Endometrium (tissue), 2 donors: ENCODE data around the gene SP7.
"Not testable (repeated sequence)": the region's sequence is repeated elsewhere in the genome, so short reads cannot be mapped to it uniquely, and the experiment has no call there.

Experiments
- FAIRE-seq: peaks from 2 replicates; lab custom pipeline; 2012; peaks lifted over from hg19 to GRCh38; lab: Jason Lieb, UNC
- donor health status: control.
- donor health status: control.

The SP7 gene

DNA sequence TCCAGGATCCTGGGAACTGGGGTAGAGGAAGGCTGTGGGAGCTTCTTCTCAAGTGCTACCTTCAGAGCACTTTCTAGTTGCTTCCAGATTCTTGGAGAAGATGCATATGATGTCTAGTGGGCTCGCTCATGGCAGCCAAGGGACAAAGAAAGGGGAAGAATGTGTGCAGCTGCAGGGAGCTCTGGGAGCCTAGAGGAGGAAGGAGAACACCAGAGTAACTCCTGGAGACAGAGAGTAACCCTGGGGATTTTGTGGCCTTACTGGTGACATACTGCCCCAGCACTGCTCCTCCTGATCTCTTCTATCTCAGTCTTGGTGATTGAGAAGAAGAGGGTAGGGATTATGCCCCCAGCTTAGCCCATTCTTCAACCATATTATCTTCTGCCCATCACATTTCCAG is 10.3 kb upstream of the SP7 start:
- no peak for FAIRE-seq

- FAIRE-seq: no peak
Measured at GRCh38 chr12:53345486-53346188, 9.5 kb upstream of the SP7 start.

DNA sequence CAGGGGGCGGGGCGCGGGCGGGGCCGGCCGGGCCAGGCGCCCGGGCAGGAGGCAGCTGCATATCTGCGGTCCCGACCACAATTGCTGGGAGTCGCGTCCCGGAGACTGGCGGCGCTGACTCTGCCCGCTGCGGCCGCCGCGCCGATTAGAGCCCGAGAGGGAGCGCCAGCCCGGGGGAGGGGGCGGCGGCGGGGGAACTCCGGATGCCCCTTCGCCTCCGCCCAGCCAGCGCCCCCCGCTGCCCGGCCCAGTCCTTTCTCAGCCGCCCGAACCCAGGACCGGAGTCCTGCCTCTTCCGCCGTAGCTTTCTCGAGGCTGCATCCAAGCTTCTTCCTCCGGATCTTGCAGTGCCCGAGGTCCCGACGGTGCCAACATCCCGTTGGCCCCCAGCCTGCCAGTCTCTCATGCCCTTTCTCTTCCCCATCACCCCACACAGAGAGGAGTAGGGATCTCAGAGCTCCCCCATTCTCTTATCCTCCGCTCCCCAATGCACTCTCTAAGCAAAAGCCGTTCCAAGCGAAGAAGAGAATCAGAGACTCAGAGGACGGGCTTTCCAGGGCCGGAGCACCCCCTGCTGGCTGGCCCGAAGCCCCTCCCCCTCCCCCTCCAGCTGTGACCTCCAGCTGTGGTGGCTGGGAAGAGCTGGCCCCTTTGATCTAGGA is 8.8 kb upstream of the SP7 start:
- no peak for FAIRE-seq

DNA sequence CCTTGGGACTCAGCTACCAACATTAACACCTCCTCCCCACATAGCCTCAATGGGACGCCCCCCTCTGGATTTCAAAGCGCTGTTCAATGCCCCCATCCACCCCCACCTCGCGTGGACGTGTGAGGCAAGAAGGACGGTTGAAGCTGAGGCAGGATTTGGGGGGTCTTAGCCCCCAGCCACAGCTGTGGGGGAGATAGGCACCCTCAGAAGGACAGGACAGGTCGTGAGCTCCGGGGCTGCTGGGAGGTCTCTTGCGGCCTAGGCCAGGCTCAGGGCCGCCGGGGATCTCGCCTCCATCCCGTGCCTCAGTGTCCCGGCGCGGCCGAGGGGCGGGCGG is 8.3 kb upstream of the SP7 start:
- FAIRE-seq: no peak

- no peak for FAIRE-seq
Measured at GRCh38 chr12:53343969-53344368, 7.8 kb upstream of the SP7 start.

- no peak for FAIRE-seq
Measured at GRCh38 chr12:53343449-53343848, 7.3 kb upstream of the SP7 start.

DNA sequence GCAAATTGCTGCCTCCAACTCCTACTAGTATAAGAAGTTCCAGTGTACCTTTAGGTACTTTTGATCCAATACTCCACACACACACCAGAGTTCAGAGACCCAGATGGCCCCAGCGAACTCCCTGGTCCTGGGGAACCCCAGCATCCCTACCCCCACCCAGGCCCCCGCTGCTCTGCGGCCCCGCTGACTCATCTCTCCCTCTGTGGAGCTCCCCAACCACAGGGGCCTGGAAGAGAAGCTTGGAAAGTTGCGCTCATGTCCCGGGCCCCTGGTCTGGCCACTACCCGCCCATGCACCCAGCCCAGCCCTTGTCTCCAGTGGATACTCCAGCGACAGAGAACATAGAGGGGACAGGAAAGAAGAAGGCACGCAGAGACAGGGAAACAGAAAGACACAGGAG is 4.2 kb upstream of the SP7 start:
- no peak for FAIRE-seq

- FAIRE-seq: no peak
Measured at GRCh38 chr12:53338916-53339315, 2.8 kb upstream of the SP7 start.

- no peak for FAIRE-seq
Measured at GRCh38 chr12:53338017-53338416, 1.9 kb upstream of the SP7 start.

- no peak for FAIRE-seq
Measured at GRCh38 chr12:53334822-53335221, 1.3 kb downstream of the SP7 start.

- no peak for FAIRE-seq
Measured at GRCh38 chr12:53333845-53334244, 2.3 kb downstream of the SP7 start.

DNA sequence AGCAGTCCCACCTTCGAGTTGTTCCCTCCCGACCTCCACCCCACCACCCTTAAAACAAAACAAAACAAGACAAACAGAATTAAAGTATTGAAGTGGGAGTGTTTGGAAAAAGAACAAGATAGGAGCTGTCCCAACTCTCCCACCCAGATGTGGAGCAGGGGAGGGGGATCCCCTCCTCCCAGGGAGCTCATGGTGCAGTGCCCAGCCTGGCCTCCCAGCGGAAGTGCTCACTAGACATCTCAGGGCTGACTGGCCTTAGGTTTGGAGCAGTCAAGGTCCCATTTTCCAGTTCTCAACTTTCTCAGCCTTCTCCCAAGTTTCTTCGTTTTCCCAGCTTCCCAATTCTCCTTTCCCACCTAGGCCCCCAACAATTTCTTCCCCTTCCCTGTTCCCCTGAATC is 2.9 kb downstream of the SP7 start:
- FAIRE-seq: no peak

- no peak for FAIRE-seq
Measured at GRCh38 chr12:53332744-53333143, 3.4 kb downstream of the SP7 start.

DNA sequence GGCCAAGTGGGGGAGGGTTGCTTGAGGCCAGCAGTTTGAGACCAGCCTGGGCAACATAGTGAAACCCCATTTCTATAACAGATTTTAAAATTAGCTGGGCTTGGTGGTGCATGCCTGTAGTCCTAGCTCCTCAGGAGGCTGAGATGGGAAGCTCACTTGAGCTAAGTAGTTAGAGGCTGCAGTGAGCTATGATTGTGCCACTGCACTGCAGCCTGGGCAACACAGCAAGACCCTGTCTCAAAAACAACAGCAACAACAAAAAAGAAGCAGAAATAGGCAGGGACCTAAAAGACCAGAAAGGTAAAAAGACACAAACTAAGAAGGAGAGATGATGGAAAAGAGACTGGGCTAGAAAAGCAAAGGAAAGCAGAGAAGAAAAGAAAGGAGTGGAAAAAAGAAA is 3.8 kb downstream of the SP7 start:
- not testable (repeated sequence) for FAIRE-seq

GRCh38 chr12:53330671-53331070 is 5.5 kb downstream of the SP7 start:
- no peak for FAIRE-seq

DNA sequence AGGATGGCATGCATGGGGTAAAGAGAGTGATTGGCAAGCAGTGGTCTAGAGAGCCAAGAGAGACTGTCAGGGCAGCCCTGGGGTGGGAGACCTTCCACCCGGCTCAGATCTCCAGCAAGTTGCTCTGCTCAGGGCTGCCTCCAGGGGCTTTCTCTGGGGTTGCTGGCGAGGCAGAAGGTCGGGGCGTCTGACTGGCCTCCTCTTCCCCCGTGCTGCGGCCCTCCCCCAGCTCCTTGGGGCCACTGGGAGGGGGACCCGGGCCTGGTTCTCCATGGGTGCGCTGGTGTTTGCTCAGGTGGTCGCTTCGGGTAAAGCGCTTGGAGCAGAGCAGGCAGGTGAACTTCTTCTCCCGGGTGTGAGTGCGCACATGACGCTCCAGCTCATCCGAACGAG is 8.1 kb downstream of the SP7 start:
- FAIRE-seq: no peak

GRCh38 chr12:53327435-53328042 is 8.6 kb downstream of the SP7 start:
- FAIRE-seq: no peak

GRCh38 chr12:53326460-53327185 is 9.5 kb downstream of the SP7 start:
- FAIRE-seq: no peak

DNA sequence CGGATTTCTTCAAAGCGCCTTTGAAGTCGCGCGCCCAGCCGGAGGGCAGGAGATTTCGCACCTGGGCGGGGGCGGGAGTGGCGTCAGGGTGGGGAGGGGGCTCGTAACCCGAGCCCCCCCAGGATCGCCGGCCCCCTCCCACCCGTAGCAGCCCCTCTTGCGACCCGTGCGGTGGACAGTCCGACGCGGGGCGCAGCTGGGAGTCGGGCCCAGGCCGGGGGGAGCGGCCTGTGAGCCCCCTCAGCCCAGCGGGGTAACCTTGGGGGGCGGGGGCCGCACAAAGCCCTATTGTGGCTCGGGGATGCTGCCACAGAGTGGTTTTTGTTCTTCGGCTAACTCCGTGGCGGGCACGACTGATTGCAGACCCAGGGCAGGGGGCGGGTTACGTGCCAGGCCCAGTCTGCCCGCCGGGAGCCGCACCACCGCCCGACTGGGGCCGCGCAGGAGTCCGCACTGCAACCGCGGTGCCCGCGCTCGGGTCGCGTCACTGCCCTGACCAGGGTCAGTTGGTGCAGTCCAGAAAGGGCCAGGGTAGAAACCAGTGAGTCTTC is 10.6 kb downstream of the SP7 start:
- no peak for FAIRE-seq

GRCh38 chr12:53324779-53325510 is 11.2 kb downstream of the SP7 start:
- no peak for FAIRE-seq

DNA sequence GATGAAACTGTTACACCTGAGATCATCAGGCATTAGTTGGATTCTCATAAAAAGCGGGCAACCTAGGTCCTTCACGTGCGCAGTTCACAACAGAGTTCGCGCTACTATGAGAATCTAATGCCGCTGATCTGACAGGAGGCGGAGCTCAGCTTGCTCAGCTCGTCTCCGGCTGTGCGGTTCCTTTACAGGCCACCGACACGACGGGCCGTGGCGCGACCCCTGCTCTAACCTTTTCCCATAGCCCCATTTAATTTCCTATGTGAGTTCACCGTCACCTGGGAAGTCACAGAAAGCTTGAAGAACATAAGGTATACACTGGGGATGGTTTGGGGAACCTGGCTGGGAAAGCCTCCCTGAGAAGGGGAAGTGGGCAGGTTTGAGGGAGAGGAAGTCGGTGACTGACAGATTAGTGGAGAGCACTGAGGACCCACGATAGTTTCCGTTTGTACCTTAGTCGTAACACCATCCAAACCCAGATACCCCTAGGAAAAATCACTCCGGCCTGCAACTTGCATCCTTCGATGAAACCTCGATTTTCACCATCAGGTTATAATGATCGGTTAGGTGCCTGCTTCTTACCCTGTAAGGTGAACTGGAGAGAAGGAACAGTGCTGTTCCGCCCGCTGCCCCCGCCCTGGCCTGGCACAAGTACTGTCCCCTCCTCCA is 11.9 kb downstream of the SP7 start:
- FAIRE-seq: no peak
